Neutrophil (primary cell): ENCODE measurements around the gene PCDHGA1.
"Not testable (repeated sequence)": the region's sequence is repeated elsewhere in the genome, so short reads cannot be mapped to it uniquely, and the experiment has no call there.

Experiments
- H3K27ac ChIP-seq: fragments of 200-600 bp; sonication (generic); 2 replicates; pipeline ENCODE4 v1.5.1; 2016; ENCODE audit warnings: mild to moderate bottlenecking, moderate library complexity
- H3K27me3 ChIP-seq: fragments of 200-600 bp; sonication (generic); 2 replicates; pipeline ENCODE4 v1.6.0; 2016; ENCODE audit warnings: mild to moderate bottlenecking
- H3K36me3 ChIP-seq: fragments of 200-600 bp; sonication (generic); 2 replicates; pipeline ENCODE4 v1.5.1; 2017
- H3K4me1 ChIP-seq, 2 experiments: fragments of 200-600 bp in 1 of 2; sonication (generic) in 1 of 2; 1 replicate in 1 of 2; 2 replicates in 1 of 2; pipeline versions ENCODE4 v1.5.1 to v1.6.1; 2013 to 2016; ENCODE audit warnings: low read depth in 1 of 2, low read length in 1 of 2, mild to moderate bottlenecking in 1 of 2, moderate library complexity in 1 of 2; ENCODE audit not compliant: control insufficient read depth in 1 of 2, insufficient read depth in 1 of 2
- H3K4me3 ChIP-seq, 2 experiments: fragments of 200-600 bp in 1 of 2; sonication (generic) in 1 of 2; 1 replicate in 1 of 2; 2 replicates in 1 of 2; pipeline ENCODE4 v1.5.1; 2013 to 2016; ENCODE audit warnings: low read depth in 1 of 2, low read length in 1 of 2, mild to moderate bottlenecking in 1 of 2, moderate library complexity in 1 of 2
- H3K9me3 ChIP-seq: fragments of 200-600 bp; sonication (generic); 2 replicates; pipeline ENCODE4 v1.5.1; 2016
- TF ChIP-seq, protein P1 (sequence below): fragments of 200-600 bp; sonication (generic); IDR thresholded peaks from 2 replicates; pipeline ENCODE4 v1.5.1; 2016; ENCODE audit warnings: antibody characterized with exemption

PCDHGA1 gene

DNA sequence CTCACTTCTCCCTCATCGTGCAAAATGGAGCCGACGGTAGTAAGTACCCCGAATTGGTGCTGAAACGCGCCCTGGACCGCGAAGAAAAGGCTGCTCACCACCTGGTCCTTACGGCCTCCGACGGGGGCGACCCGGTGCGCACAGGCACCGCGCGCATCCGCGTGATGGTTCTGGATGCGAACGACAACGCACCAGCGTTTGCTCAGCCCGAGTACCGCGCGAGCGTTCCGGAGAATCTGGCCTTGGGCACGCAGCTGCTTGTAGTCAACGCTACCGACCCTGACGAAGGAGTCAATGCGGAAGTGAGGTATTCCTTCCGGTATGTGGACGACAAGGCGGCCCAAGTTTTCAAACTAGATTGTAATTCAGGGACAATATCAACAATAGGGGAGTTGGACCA, 101.0 kb downstream of the PCDHGA1 start:
- Histone ChIP-seq H3K27ac (no peak overlapping the region), H3K27me3 (peaks cover 100% of the 10 kb centered on the region), H3K9me3 (peaks cover 16% of the 10 kb centered on the region), H3K4me3 (peak overlapping the region; percentile 17 to 26), H3K4me1 (peaks cover 11 to 13% of the 10 kb centered on the region in 2 experiments), H3K36me3 (no peaks in the 10 kb centered on the region)
- TF ChIP-seq, protein P1, sequence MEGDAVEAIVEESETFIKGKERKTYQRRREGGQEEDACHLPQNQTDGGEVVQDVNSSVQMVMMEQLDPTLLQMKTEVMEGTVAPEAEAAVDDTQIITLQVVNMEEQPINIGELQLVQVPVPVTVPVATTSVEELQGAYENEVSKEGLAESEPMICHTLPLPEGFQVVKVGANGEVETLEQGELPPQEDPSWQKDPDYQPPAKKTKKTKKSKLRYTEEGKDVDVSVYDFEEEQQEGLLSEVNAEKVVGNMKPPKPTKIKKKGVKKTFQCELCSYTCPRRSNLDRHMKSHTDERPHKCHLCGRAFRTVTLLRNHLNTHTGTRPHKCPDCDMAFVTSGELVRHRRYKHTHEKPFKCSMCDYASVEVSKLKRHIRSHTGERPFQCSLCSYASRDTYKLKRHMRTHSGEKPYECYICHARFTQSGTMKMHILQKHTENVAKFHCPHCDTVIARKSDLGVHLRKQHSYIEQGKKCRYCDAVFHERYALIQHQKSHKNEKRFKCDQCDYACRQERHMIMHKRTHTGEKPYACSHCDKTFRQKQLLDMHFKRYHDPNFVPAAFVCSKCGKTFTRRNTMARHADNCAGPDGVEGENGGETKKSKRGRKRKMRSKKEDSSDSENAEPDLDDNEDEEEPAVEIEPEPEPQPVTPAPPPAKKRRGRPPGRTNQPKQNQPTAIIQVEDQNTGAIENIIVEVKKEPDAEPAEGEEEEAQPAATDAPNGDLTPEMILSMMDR: no peak

DNA sequence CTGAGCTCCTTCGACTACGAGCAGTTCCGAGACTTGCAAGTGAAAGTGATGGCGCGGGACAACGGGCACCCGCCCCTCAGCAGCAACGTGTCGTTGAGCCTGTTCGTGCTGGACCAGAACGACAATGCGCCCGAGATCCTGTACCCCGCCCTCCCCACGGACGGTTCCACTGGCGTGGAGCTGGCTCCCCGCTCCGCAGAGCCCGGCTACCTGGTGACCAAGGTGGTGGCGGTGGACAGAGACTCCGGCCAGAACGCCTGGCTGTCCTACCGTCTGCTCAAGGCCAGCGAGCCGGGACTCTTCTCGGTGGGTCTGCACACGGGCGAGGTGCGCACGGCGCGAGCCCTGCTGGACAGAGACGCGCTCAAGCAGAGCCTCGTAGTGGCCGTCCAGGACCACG, 102.0 kb downstream of the PCDHGA1 start:
- not testable (repeated sequence) for H3K4me3 ChIP-seq
- Histone ChIP-seq H3K9me3 (peaks cover 16% of the 10 kb centered on the region), H3K27me3 (peaks cover 100% of the 10 kb centered on the region)

DNA sequence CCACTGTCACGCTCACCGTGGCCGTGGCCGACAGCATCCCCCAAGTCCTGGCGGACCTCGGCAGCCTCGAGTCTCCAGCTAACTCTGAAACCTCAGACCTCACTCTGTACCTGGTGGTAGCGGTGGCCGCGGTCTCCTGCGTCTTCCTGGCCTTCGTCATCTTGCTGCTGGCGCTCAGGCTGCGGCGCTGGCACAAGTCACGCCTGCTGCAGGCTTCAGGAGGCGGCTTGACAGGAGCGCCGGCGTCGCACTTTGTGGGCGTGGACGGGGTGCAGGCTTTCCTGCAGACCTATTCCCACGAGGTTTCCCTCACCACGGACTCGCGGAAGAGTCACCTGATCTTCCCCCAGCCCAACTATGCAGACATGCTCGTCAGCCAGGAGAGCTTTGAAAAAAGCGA, 102.4 kb downstream of the PCDHGA1 start:
- Histone ChIP-seq H3K27me3 (peaks cover 100% of the 10 kb centered on the region), H3K9me3 (peaks cover 16% of the 10 kb centered on the region)

More for the DNA sequence above, 102.0 kb downstream of the PCDHGA1 start:
- H3K36me3 ChIP-seq, H3K27ac ChIP-seq: not testable (repeated sequence)
- peaks cover 11 to 13% of the 10 kb centered on the region in 2 experiments for H3K4me1 ChIP-seq

DNA sequence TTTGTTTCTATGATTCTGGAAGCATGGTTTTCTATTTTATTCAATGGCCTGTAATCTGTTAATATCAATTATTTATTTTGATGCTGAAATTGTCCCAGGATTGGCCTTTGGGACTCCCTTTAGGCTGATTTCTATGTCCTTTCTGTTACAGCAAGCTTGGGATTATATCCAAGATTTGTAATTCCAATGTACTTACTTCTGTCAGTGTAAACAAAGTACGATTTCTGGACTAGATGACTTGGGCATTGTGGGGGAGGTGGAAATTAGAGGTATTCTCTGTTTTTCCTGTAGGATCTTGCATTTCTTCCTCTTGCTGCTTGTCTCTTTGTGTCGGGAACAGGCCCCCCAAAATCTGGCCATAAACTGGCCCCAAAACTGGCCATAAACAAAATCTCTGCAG, 103.7 kb downstream of the PCDHGA1 start:
- no peaks in the 10 kb centered on the region for H3K36me3 ChIP-seq
- H3K9me3 ChIP-seq: peaks cover 16% of the 10 kb centered on the region
- H3K27me3 ChIP-seq: peaks cover 98% of the 10 kb centered on the region
- H3K4me3 ChIP-seq: no peak overlapping the region
- peaks cover 11 to 13% of the 10 kb centered on the region in 2 experiments for H3K4me1 ChIP-seq
- no peak overlapping the region for H3K27ac ChIP-seq
- TF ChIP-seq, protein P1: no peak

More for the DNA sequence above, 102.4 kb downstream of the PCDHGA1 start:
- H3K27ac ChIP-seq, H3K4me3 ChIP-seq, H3K36me3 ChIP-seq: not testable (repeated sequence)
- H3K4me1 ChIP-seq: peaks cover 11 to 13% of the 10 kb centered on the region in 2 experiments

DNA sequence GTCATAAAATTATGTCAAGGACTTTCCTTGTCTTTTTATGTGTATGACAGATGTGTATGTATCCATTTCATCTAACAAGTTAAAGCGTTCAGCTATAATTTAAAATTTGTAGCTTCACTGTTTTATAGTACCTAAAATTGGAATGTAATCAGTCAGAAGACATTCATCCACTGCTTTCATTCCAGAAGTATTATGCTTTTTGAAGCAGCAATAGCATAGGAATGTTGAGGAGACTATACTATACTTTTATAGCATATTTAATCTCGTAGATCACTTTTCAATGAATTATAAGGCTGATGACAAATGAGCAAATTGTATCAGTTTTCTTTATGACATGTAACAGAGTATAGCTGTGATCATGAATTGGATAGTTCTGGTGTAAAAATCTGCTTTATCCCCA, 106.9 kb downstream of the PCDHGA1 start:
- Histone ChIP-seq H3K4me3 (no peak overlapping the region), H3K36me3 (no peaks in the 10 kb centered on the region), H3K4me1 (no peaks in the 10 kb centered on the region), H3K9me3 (peaks cover under 1% of the 10 kb centered on the region), H3K27me3 (peaks cover 90% of the 10 kb centered on the region), H3K27ac (no peak overlapping the region)
- TF ChIP-seq, protein P1: no peak

DNA sequence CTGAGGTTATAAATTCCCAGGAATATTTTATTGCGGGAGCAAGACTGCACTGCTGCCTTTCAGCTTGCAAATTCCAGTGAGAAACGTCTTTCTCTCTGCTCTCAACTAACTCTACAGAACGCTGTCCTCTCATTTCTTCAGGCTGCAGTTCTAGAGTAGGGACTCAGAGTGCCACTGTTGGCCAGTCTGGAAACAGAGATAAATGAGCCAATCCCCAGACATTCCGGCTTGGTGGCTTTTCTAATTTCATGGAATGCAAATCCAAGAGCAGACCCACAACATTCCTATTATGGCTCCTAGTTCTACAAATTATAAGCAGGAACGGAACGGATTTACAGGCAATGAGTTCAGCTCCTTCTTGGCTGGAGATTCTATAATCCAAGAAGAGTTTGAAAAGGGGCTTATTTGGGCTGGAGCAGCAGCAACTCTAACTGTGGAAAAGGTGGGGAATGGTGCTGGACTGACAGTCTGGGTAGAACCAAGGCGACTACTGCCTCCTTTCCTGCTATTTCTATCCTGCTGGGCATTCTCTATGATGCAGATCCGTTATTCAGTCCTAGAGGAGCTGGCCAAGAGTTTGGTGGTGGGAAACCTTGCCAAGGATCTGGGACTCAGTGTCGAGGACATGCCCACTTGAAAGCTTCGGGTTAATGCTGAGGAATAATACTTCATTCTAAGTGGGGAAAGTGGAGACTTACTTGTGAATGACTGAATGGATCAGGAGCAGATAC, 109.3 kb downstream of the PCDHGA1 start:
- Histone ChIP-seq H3K27ac (no peak overlapping the region), H3K9me3 (no peaks in the 10 kb centered on the region), H3K4me3 (no peak overlapping the region), H3K36me3 (no peaks in the 10 kb centered on the region), H3K27me3 (peaks cover 83% of the 10 kb centered on the region), H3K4me1 (no peaks in the 10 kb centered on the region)
- TF ChIP-seq, protein P1: no peak
